GM18858 (cell line): Measurements from ENCODE around the gene CD5L.

ENCODE experiments used
- ATAC-seq: cut with Tn5 transposase; IDR thresholded peaks from one replicate; pipeline ENCODE4 v1.9.1; 2021; ENCODE audit not compliant: unreplicated experiment

Gene CD5L

DNA sequence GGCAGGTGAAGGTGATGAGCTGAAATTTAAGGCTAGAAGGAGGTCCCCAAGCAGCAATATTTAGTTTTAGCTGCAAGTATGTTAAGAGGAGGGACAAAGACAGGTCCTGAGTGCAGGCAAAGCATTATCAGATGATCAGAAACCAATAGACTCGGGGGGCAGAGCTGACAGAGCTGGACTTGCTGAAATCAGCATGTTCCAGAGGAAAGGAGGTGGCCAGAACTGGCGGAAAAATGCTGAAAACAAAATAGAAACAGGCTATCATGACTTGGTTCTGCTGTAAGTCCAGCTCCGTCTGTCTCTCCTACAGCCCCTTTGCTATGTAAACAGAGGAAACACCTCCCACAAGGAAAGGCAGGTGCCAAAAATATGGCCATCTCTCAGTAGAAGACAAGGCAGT lies at the start of gene CD5L:
CD5L (minus strand) TSS at position 101 of the 400 bp plus-strand sequence. CDS start 107 bp downstream, outside the sequence.
- no peak for ATAC-seq

- no peak for ATAC-seq
Measured at GRCh38 chr1:157882580-157882979, 41.0 kb upstream of the CD5L start.

DNA sequence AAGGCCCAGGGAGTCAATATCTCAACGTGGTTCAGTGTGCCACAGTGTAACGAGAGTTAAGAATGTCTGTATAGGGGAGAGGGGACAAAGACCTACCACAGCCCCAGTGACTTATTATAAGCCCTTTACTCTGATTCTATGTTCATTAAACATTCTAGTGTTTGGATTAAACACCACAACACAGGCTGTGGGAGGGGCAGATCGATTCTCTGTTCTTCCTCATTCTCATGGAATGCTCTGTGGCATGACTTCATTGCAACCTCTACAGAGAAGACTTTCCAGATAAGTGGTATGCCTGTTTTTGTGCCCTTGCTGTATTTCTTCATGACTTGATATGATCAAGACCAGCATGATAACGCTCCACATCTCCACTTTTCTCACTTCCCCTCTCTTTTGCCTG lies 39.0 kb upstream of the CD5L start:
- no peak for ATAC-seq

GRCh38 chr1:157878059-157878458 lies 36.5 kb upstream of the CD5L start:
- no peak for ATAC-seq

DNA sequence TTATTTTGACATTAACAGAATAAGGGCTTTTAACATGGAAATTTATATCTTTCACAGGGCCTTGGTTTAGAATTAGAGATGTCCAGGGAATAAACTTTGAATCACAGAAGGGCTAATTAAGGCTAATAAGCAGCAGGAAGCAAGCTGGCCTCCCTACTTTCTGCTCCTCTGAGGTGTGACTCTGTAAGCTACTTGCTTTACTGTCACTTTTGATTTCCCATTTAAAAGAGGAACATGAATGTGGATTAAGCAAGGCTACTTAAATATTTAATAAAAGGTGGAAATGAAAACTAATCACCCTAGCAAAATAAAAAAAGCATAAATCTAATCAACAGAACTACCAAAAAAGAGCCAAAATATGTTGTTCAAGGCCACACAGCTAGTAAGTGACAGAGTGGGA lies 28.9 kb upstream of the CD5L start:
- ATAC-seq: no peak

DNA sequence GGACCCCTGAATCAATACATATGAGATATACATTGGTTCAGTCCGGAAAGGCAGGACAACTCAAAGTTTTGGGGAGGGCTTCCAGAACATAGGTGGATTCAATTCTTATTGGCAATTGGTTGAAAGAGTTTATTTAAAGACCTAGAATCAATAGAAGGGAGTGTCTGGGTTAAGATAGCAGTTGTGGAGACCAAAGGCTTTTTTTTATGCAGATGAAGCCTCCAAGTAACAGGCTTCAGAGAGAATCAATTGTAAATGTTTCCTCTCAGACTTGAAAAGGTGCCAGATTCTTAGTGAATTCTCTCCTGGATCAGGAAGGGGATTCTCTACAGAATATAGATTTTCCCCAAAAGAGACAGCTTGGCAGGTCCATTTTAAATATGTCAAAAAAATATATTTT lies 27.0 kb upstream of the CD5L start:
- ATAC-seq: no peak

DNA sequence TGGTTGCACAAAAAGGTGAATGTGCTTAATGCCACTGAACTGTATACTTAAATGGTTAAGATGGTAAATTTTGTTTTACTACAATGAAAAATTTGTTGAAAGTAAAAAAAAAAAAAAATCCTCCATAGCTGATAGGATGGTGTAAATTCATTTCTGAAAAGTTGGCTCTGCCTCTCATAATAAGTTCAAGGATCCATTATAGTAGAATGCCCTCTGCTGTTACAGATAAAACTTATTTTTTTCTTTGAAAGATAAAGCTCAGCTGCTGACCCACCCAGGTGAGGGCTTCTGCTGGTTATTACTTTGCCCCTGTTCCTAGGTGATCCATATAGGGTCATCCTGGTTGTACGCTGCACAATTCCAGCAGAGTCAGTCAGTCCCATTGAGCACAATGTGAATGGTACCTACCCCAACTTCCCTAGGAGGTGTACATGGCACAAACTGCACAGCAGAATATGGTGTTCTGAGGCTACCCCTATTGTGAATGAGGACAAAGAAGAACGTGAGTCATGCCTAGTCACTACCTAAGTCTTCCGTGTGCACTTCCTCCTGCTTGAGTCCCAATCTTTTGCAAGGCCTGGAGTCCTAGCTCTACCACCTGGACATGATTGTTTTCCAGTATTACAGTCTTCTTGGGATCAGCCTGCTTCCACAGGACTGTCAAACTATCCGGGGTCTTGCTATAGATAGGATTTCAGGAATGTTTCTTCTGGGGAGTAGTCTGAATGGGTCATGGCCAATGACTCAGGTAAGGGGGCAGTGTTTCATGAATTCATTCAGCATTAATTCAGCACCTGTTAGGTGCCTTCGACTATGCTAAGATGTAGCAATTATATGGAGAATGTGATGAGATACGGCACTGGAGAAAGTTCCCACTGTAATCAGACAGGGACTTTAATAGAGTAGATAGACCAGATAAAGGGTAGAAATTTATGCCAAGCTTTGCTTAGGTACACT lies 20.8 kb upstream of the CD5L start:
- no peak for ATAC-seq

- ATAC-seq: no peak
Measured at GRCh38 chr1:157856538-157856937, 14.9 kb upstream of the CD5L start.

DNA sequence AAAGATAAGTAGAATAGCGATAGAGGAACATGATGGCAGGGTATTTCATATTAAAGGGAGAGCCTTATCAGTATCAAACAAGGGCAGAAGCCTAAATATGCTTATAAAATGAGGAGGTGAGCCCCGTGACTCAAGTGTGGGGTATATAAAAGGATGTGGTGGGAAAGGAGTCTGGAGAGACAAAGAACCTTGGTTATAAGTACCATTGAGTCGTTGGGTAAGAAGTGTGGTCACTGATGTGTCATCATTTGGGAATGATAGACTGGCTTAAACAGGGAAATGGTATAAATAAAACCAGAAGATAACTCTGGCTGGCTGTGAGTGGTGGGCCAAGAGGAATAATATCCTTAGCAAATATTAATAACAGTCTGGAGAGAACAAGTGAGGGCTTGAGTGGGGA lies 10.9 kb upstream of the CD5L start:
- ATAC-seq: no peak

GRCh38 chr1:157849229-157849875 lies 7.7 kb upstream of the CD5L start:
- ATAC-seq: no peak

GRCh38 chr1:157844089-157844830 lies 2.7 kb upstream of the CD5L start:
- no peak for ATAC-seq

GRCh38 chr1:157842939-157843338 lies 1.3 kb upstream of the CD5L start:
- ATAC-seq: no peak

DNA sequence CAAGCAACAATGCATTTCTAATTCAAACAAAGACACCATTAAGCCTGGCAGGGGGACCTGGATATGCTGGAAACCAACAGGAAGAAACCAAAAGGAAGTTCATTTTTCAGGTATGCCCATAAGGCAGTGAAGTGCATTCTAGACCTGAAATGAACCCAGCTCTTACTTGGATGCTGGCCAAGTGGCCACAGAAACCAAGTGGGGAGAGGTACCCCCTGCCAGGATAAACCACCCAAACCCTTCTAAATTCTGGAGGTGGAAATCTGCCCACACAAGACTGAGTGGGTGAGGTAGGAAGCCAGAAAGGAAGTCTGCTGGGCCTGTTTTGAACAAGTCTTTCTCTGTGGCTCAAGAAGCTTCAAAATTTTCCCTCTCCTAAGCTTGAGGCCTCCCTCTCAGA lies 2.6 kb downstream of the CD5L start:
- ATAC-seq: no peak

DNA sequence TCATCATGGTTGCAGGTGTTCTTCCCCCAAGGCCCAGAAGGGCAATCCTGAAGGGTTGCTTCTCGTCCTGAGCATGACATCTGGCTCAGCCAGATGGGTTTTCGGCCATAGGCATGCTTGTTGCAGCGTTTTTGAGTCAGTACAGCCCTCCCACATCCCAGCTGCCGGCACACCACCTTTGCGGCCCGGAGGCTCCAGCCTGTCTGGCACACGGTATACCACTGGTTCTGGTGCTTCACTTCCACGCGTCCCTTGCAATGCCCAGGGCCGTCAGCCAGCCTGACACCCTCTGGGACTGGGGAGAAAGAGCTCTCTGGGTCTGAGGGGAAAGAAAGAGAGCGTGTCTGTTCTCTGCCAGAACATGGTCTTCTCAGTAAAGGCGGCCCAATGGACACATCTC lies 7.2 kb downstream of the CD5L start:
- no peak for ATAC-seq

GRCh38 chr1:157833145-157833544 lies 8.5 kb downstream of the CD5L start:
- ATAC-seq: no peak

- no peak for ATAC-seq
Measured at GRCh38 chr1:157831968-157832626, 9.5 kb downstream of the CD5L start.

DNA sequence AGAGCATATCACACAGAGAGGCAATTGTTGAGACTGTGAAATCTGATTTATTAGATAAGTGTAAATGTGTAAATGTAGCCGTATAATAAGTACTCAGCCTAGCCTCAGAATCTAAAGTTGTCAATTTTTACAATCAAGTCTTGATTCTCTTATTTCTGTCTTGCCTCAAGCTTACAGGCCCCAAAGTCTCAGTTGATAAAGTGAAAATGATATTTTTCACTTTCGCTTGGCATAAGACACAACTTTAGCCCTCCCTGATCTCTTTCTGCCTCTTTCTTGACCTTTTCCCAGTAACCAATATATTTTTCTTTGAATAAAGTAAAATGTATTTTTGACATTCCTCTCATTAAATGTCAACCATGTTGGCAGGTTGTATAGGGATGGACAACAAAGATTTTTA lies 10.7 kb downstream of the CD5L start:
- no peak for ATAC-seq

GRCh38 chr1:157829711-157830110 lies 11.9 kb downstream of the CD5L start:
- peak; percentile 64 for ATAC-seq

DNA sequence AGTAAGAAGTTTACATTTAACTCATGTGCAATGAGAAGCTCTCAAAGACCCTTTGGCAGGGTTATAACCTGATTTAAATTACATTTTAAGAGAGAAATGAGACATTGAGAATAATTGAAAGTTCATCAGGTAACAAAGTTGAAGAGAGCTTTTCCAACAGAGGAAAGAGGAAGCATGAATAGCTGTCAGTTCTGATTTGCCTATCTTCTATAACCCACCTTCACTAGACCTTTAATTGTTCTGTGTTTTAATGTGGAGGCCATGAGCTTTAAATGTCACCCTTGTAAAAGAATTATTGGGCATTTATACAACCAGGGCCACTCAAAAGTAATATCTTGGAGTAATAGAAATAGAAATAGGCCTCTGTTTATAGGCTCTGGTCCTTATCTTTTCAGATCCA lies 12.4 kb downstream of the CD5L start:
- no peak for ATAC-seq

DNA sequence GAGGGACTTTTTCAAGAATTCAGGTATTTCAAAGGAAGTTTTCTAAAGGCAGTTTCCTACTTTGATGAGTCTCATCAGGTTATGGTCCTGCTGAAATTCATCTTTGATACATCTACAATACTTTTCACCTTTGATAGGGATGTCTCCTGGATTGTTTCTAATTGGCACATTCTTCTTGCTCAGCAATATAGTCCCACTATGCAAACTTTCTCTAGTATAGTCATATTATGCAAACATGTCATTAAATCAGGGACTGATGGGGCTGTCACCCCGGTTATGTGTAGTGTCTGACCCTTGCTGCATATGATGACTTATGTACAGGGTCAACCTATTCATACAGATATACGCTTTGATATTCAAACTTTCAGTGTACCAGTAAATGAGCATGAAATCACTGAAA lies 21.3 kb downstream of the CD5L start:
- ATAC-seq: no peak

- ATAC-seq: no peak
Measured at GRCh38 chr1:157819896-157820295, 21.7 kb downstream of the CD5L start, which contains the start of gene FCRL1. FCRL1 (minus strand) TSS chr1:157820120; CDS start chr1:157820037, 83 bp downstream.
